GM06990 (cell line): Measurements from ENCODE around the gene LMO7.

Experiments used
- DNase-seq: peaks from one replicate; pipeline ENCODE4 v3.0.0-alpha.2; 2011; ENCODE audit not compliant: insufficient read length; ENCODE audit errors: extremely low read depth
- H3K27me3 ChIP-seq: replicated peaks from 2 replicates; pipeline ENCODE4 v1.6.0; 2011; ENCODE audit warnings: low read length; ENCODE audit not compliant: control insufficient read depth, insufficient read depth
- H3K36me3 ChIP-seq: 2 replicates; pipeline ENCODE4 v1.5.1; 2011; ENCODE audit warnings: low read length; ENCODE audit not compliant: control insufficient read depth, insufficient read depth
- H3K4me3 ChIP-seq: replicated peaks from 2 replicates; pipeline ENCODE4 v1.5.1; 2011; ENCODE audit warnings: low read depth, mild to moderate bottlenecking, control low read depth, low read length
- CTCF ChIP-seq: IDR thresholded peaks from 2 replicates; pipeline ENCODE4 v1.5.1; 2011; ENCODE audit warnings: low read length, control low read depth, mild to moderate bottlenecking, inconsistent platforms; ENCODE audit not compliant: insufficient read depth, poor library complexity, severe bottlenecking

The LMO7 gene

GRCh38 chr13:75766636-75767035, 130.5 kb downstream of the LMO7 start:
- Histone ChIP-seq H3K27me3 (no peaks in the 10 kb centered on the region), H3K36me3 (no peaks in the 10 kb centered on the region), H3K4me3 (no peak overlapping the region)
- TF ChIP-seq CTCF, result no peak
- DNase-seq, result no peak

- Histone ChIP-seq H3K27me3 (no peaks in the 10 kb centered on the region), H3K4me3 (no peak overlapping the region), H3K36me3 (no peaks in the 10 kb centered on the region)
- no peak for TF ChIP-seq CTCF
- no peak for DNase-seq
Measured at GRCh38 chr13:75769141-75769905, 133.2 kb downstream of the LMO7 start.

GRCh38 chr13:75770164-75770563, 134.0 kb downstream of the LMO7 start:
- no peak for TF ChIP-seq CTCF
- DNase-seq, result no peak
- Histone ChIP-seq H3K27me3 (no peaks in the 10 kb centered on the region), H3K4me3 (no peak overlapping the region), H3K36me3 (no peaks in the 10 kb centered on the region)

- Histone ChIP-seq H3K27me3 (no peaks in the 10 kb centered on the region), H3K4me3 (no peak overlapping the region), H3K36me3 (no peaks in the 10 kb centered on the region)
- TF ChIP-seq CTCF, result no peak
- no peak for DNase-seq
Measured at GRCh38 chr13:75770592-75771011, 134.5 kb downstream of the LMO7 start.

GRCh38 chr13:75771226-75771625, 135.1 kb downstream of the LMO7 start:
- Histone ChIP-seq H3K27me3 (no peaks in the 10 kb centered on the region), H3K36me3 (no peaks in the 10 kb centered on the region), H3K4me3 (no peak overlapping the region)
- TF ChIP-seq CTCF, result no peak
- no peak for DNase-seq
